Testis (tissue), 2 donors: ENCODE data around the gene PTPN5.
A peak's percentile ranks its signal among the peaks of the same experiment; 100 is the strongest.

Experiments
- CTCF ChIP-seq, 3 experiments: fragments of 450-650 bp in 2 of 3; fragments of 200-600 bp in 1 of 3; sonication (generic) in 1 of 3; IDR thresholded peaks; one replicate each; pipeline ENCODE4 v1.5.1; 2016 to 2019; ENCODE audit warnings: antibody characterized with exemption in 3 of 3, mild to moderate bottlenecking in 2 of 3, moderate library complexity in 1 of 3
- POLR2A ChIP-seq: fragments of 450-650 bp; IDR thresholded peaks from one replicate; pipeline ENCODE4 v1.6.1; 2017; ENCODE audit warnings: antibody characterized with exemption, mild to moderate bottlenecking, moderate library complexity

GRCh38 chr11:18775492-18776292, 15.9 kb downstream of the PTPN5 start:
- peak; percentile 44 to 65 (median 50) for TF ChIP-seq CTCF (IDR thresholded peaks at IDR 0.05)
- TF ChIP-seq POLR2A: no peak
